Measurements from ENCODE around the gene ZNF853.
"Not testable (repeated sequence)": the region's sequence is repeated elsewhere in the genome, so short reads cannot be mapped to it uniquely, and the experiment has no call there.

Gene ZNF853

DNA sequence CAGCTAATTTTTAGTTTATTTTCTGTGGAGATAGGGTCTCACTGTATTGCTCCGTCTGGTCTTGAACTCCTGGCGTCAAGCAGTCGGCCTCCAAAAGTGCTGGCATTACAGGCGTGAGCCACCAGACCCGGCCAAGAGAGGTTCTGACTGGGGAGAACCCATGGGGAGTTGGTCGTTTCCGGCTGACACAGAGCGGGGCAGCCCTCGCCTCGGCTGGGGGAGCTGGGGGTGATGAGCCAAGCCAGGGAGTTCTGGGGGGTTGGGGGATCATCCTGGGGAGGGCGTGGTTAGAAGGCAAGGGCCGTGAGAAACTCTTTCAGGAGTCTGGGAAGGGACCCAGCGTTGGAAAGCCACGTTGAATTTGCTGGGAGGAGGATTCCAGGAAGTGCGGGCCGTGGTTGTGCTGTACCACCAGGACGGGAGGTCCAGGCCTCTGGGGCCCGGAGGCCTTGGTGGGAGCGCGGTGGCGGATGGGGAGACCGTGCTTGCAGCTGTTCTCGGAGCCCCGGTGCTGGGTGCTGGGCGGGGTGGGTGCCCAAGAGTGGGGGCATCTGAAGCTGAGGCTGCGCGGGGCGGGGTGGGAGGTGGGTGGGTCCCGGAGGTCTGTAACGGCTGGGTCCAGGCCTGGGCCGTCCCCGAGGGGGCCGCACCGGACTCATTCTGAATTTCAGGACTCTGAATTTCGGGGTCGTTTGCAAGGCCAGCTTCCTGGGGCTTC, 8.4 kb upstream of the ZNF853 start:
- no peak for DNase-seq (ENCODE audit: low spot score)

DNA sequence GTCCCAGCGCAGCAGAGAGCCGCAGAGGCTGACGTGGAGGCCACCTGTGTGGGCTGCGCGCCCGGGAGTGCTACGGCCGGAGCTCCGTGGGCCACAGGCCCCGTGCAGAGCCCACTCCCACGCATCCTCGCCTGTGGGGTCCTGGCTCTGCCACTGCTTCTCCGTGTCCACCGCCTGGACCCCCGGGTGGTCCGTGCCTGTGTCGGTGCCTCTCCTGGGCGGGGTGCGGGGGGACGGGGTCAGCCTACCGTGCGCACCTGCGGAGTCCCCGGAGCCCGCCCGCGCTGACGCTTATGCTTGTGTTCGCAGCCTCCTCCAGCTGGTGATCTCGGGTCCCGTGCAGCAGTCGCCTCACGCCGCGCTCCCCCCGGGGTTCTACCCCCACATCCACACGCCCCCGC, 7.8 kb upstream of the ZNF853 start:
- no peak for DNase-seq (ENCODE audit: low spot score)

DNA sequence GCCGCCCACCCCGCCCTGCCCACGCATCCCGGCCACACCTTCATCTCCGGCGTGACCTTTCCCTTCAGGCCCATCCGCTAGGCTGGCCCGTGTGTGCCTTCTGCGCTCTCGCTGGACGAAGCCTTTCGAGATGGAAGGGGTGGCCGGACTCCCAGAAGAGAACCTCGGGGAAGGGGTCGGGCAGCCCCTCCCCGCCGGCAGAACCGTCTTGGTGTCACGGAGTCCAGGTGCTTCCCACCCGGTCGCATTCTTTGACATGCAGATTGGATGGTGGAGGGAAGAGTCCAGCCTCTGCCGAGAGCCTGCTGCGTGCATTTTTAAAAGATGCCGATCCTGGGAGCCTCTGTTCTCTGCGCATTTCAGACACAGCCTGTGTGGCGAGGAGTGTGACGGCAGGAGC, 7.3 kb upstream of the ZNF853 start:
- no peak for DNase-seq (ENCODE audit: low spot score)

DNA sequence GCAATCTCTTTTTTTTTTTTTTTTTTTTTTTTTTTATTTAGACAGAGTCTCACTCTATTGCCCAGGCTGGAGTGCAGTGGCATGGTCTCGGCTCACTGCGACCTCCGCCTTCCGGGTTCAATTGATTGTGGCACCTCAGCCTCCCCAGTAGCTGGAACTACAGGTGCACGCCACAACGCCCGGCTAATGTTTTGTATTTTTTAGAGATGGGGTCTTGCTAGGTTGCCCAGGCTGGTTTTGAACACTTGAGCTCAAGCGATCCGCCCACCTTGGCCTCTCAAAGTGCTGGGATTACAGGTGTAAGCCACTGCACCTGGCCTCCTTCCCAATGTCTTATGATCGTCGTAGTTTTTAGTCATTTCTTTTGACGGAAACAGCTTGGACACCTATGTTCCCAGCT, 6.6 kb upstream of the ZNF853 start:
- no peak for DNase-seq (ENCODE audit: low spot score)

DNA sequence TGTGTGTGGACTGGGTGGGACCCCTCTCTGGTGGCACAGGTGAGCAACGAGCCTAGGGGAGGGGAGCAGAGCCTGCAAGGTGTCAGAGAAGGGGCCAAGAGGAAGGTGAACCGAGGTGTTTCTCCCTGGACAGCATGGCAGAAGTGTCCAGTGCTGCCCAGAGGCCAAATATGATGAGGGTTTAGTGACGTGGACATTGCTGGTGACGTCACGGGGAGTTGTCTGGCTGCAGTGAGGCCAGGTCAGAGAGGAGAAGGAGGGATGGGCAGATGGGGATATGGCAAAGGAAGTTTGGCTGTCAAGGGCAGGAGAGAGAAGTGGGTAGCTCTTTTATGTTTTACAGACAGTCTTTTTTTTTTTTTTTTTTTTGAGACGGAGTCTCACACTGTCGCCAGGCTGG, 2.6 kb upstream of the ZNF853 start:
- no peak for DNase-seq (ENCODE audit: low spot score)

DNA sequence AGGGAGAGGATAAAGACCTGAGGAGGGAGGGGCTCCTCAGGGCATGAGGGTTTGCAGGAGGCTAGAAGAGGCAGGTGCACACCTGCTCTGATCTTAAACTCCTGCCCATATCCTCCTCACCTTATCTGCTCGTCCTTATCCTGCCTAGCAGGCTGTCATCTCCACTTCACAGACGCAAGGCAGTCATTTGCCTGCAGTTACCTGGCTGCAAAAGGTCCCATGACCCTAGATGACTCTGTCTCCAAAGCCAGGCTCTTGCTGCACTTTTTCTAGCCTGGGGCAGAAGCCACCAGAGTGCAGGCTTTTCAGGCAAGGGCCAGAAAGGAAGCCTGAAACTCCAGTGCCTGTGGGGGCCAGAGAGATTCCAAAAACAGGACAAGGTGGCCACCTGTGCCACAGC, 1.7 kb upstream of the ZNF853 start:
- DNase-seq (ENCODE audit: low spot score), result no peak

DNA sequence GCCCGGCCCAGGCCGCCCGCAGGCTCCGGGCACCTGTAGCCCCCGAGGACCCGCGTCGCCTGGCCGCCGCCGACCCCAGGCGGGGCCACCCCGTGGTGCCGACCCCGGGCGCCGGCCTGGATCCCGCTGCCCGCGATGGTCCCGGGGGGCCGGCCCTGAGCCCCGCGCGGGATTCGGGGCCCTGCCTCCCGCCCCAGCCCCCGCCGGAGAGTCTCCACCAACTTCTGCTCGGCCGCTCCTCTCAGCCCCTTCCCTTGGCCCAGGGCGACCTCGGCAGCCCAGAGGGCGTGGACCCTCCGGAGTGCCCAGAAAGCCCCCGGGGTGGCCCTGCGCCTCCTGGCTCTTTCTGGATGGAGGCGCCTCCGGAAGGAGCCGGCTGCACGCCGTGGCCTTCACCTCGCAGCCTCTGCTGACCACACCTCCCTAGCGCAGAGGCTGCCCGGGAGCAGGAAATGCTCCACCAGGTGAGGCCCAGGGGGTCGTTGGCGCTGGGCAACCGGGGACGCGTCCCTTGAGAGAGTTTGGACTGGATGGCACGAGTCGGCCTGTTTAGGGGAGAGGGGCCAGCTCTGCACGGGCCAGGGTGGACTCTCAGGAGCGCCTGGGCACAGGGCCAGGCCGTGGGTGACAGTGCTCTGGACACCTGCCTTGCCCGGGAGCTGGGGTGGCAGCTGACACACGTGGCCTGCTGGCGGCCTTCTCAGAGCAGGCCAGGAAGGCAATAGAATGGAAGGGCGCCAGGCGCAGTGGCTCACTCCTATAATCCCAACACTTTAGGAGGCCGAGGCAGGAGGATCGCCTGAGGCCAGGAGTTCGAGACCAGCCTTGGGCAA, 529 bp downstream of the ZNF853 start:
- no peak for DNase-seq (ENCODE audit: low spot score)

DNA sequence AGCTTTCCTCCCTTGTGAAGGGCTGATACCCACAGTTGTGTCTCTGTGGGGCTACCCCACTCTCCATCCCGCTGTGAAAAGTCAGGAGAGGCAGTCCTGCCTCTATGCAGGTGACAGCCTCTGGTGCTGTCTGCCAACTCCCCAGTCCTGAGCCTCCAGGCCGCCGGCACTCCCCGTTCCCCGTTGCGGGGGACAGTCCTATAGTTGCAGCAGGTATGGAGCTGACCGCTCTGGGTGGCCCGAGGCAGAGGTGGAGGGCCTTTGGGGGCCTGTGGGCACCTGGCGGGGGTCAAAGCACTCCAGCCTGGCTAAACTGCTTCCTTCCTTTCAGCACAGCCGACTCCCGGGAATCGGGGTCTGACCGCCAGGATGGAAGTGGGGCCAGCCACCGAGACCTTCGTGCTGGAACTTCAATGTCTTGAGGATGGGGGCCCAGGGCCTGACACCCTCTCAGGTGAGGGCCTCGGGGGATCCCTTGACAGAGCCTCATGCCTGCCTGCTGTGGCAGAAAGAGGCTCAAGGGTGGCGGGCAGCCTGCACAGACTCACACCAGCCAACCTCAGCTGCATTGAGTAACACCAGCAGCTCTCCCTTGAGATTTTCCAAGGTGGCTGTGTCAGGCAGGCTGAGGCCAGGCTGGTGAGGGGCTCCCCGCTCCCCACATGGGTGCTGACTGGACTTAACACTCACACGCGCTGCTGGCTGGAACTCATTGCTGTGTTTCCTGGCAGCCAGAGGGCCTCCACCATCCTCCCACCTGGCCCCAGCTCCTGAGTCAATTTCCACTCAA, 1.6 kb downstream of the ZNF853 start:
- no peak for DNase-seq (ENCODE audit: low spot score)

DNA sequence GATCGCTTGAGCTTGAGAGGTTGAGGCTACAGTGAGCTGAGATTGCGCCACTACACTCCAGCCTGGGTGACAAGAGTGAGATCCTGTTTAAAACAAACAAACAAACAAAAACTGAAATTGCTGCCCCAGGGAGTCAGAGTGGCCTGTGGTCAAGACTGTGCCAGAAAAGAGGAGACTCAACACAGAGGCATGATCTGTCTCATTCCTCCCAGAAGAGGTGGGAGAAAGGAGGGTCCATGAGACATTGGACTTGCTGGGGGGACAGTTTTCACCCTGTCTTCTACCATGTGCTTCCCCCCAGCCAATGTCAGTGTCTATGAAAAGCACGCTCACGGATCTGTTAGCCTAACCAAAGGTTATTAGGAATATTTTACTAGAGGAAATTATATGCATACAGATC, 3.2 kb downstream of the ZNF853 start:
- DNase-seq (ENCODE audit: low spot score), result no peak

DNA sequence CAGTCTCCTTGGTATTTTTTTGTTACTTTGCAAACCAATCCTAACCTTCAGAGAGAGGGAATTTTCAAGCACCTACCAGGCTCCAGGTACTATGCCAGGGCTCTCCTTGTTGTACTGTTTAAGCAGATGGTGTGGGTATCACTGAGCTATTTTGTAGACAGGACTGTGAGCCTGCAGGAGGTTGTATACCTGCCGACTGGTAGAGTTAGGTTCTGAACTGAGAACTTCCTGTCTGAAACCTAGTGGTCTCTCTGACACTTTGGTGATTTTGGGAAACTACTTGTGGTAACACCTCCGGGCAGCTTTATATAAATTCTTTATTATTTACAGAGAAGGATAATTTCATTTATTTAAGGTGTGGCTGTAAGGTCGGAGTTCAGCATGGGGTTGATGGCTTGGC, 4.6 kb downstream of the ZNF853 start:
- DNase-seq (ENCODE audit: low spot score), result no peak

DNA sequence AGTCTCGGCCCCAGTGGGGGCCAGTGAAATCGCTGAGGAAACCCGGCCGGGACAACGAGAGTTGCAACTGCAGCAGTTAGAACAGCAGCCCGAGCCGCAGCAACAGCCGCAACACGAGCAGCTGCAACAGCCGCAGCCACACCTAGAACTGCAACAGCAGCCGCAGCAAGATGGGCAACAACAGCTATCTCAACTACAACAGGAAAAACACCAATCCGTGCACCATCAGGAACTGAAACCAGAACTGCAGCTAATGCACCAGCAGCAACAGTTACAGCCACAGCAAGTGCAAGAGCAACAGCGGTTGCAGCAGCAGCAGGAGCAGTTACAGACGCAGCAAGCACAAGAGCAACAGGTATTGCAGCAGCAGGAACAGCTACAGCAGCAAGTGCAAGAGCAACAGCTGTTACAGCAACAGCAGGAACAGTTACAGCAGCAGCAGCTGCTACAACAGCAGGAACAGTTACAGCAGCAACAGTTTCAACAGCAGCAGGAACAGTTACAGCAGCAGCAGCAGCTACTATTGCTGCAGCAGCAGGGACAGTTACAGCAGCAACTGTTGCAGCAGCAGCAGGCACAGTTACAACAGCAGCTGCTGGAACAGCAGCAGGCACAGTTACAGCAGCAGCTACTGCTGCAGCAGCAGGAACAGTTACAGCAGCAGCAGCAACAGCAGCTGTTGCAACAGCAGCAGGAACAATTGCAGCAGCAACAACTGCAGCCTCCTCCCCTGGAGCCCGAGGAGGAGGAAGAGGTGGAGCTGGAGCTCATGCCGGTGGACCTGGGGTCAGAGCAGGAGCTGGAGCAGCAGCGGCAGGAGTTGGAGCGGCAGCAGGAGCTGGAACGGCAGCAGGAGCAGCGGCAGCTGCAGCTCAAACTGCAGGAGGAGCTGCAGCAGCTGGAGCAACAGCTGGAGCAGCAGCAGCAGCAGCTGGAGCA, 6.1 kb downstream of the ZNF853 start:
- no peak for DNase-seq (ENCODE audit: low spot score)

DNA sequence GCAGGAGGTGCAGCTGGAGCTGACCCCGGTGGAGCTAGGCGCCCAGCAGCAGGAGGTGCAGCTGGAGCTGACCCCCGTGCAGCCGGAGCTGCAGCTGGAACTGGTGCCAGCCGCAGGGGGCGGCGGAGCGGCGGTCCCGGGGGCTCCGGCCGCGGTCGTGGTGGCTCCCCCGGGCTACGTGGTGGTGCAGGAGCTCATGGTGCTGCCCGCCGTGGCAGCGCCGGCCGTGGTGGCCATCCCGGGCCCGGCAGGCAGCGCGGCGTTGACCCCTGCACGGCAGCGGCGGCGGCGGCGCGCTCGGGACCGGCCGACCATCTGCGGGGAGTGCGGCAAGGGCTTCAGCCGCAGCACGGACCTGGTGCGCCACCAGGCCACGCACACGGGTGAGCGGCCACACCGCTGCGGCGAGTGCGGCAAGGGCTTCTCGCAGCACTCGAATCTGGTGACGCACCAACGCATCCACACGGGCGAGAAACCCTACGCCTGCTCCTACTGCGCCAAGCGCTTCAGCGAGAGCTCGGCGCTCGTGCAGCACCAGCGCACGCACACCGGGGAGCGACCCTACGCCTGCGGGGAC, 6.8 kb downstream of the ZNF853 start:
- DNase-seq (ENCODE audit: low spot score), result no peak

DNA sequence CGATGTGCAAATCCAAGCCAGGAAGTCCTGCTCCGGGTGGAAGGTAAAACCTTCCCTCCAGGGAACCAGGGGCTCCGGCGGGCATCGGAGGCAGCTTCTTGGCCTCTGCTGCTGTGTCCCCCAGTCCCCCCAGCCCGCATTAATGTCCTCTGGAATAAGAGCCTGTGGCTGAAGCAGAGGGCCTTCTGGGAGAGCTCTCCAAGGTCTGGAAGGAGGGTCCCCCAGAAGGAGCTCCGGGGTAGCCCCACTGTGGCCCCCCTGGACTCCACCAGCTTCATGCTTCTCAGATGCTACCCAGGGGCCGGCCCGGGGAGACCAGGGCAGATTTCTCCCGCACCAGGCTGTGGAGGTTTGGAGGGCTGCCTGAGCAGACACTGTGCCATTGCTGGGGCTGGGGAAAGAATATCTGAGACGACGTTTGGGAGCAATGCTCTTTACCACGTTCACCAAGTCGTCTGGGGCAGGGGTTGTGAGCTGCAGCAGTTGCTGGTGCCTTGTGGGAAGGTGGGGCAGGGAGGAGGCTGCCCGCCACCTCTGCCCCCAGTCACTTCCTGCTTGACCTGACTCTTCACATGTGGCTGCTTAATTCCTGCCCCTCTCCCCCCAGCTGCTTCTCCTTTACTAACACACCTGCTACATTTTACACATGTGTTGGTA, 8.3 kb downstream of the ZNF853 start:
- no peak for DNase-seq (ENCODE audit: low spot score)

DNA sequence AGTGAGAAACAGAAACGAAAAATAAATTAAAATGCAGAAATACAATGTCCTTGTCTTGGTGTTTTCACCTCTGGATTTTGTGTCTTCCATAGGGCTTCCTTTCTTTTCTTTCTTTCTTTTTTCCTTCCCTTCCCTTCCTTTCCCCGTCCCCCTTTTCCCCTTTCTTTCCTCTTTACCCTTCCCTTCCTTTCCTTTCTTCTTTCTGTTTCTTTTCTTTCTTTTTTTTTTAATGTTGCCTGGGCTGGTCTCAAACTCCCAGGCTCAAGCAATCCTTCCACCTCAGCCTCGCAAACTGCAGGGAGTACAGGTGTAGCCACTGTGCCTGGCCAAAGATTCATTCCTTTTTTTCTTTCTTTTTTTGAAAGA, 8.8 kb downstream of the ZNF853 start:
- DNase-seq (ENCODE audit: low spot score), result no peak

DNA sequence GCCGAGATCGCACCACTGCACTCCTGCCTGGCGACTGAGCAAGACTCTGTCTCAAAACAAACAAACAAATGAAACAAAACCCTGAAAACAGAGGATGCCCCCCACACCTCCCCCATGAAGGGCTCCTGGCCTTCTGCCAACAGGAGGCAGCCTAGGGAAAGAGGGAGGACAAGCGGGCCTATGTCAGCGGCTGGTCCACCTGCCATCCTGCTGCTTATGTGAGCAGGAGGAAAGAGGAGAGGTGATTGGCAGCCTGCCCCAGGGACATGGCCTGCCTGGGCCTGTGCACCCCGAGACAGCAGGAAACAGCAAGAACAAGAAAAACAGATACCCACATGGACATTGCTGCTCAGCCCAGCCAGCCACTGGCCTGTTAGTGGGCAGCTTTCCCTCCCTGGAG, 12.6 kb downstream of the ZNF853 start:
- no peak for DNase-seq (ENCODE audit: low spot score)

DNA sequence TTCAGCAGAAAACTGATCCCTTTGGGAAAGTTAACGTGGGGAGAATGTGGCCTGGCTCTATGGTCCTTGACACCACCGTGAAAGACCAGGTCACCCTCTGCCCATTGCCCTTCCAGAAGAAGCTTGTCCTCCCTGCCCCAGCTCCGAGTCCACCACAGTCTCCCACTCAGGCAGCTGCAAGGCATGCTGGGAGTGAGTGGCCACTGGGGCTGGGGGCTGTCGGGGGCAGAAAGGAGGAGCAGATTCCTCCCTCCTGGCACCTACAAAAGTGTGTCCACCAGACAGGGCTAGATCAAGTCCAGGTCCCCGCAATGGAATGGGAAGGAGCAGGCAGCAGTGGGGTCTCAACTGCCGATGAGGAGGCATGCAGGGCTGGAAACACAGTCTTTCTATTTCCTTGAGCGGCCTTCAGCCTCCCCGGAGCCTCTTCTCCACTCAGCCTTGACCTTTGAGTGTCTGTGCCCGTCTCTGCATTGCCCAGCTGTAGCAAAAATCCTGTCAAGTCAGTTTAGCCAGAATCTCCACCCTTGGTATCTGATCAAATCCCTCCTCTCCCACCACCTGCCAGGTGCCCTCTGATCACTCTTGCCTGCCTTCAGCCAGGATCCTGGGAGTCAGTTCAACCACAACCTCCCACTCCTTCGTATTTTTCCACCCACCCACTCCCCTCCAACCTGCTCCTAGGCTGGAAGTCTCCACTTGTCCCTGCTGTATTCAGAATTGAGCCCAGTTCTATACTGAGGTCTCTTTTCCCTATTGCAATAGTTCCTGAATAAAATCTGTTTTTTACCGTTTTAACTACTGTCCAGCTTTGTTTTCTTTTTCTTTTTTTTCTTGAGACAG, 14.8 kb downstream of the ZNF853 start:
- no peak for DNase-seq (ENCODE audit: low spot score)

DNA sequence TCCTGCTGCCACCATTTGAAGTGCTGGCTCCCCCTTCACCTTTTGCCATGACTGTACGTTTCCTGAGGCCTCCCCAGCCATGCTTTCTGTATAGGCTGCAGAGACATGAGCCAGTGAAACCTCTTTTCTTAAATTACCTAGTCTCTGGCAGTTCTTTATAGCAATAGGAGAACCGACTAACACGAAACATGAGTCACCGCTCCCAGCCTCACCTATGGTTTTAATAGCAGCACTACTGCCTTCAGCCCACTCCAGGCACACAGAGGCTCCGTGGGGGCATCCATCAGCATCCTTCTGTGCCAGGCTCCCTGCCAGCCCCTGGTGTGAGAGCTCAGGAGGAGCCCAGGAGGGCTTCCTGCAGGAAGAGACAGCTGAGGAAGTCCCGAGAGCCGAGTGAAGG, 16.2 kb downstream of the ZNF853 start:
- no peak for DNase-seq (ENCODE audit: low spot score)

DNA sequence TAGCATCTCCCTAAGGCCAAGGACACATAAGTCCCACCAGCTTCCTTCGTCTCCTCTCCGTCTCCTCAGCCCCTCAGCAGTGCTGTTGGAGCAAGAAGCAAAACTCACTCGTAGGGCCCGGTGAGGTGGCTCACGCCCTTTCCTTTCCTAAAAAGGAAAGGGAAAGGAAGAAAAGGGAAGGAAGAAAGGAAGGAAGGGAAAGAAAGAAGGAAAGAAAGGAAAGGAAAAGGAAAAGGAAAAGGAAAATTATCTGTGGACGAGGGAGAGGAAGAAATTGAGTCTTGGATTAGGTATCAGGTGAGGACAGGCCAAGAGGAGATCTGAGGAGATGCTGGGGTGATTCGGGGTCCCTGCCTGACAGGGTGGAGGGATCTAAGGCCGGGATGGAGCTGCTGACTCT, 18.6 kb downstream of the ZNF853 start:
- no peak for DNase-seq (ENCODE audit: low spot score)

DNA sequence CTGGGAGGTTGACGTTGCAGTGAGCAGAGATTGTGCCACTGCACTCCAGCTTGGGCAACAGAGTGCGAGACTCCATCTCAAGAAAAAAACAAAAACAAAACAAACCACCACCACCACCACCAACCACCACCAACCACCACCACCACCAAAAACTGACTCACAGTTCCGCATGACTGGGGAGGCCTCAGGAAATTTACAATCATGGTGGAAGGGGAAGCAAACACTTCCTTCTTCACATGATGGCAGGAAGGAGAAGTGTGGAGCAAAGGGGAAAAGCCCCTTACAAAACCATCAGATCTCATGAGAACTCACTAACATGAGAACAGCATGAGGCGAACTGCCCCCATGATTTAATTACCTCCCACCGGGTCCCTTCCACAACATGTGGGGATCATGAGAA, 19.6 kb downstream of the ZNF853 start:
- DNase-seq (ENCODE audit: low spot score), result not testable (repeated sequence)
